GOT3 (cell line): ENCODE measurements around the gene KCND3.

Experiments
- DNase-seq: peaks from one replicate; lab custom pipeline; 2025; ENCODE audit warnings: mixed read lengths; lab: John Stamatoyannopoulos, UW

KCND3 gene

GRCh38 chr1:111723871-111724270, 265.6 kb downstream of the KCND3 start:
- DNase-seq, result no peak

GRCh38 chr1:111723091-111723806, 266.2 kb downstream of the KCND3 start:
- DNase-seq, result no peak

GRCh38 chr1:111720977-111721786, 268.3 kb downstream of the KCND3 start:
- DNase-seq, result no peak
